Vagina (tissue), 2 donors: ENCODE measurements around the gene NLGN1.

Experiments used
- POLR2AphosphoS5 ChIP-seq, 2 donors: sonication (generic); formaldehyde crosslinking; IDR thresholded peaks; one replicate each; pipeline ENCODE4 v1.9.0; 2017; ENCODE audit warnings: antibody characterized with exemption in 2 of 2, mild to moderate bottlenecking in 2 of 2, low read depth in 1 of 2; ENCODE audit not compliant: insufficient read depth in 1 of 2
- TF ChIP-seq, protein P1 (sequence below), 3 experiments: fragments of 450-650 bp in 2 of 3; fragments of 200-600 bp in 1 of 3; sonication (generic) in 1 of 3; IDR thresholded peaks; one replicate each; pipeline ENCODE4 v1.5.1; 2017 to 2019; ENCODE audit warnings: antibody characterized with exemption in 3 of 3, mild to moderate bottlenecking in 2 of 3, moderate library complexity in 2 of 3

DNA sequence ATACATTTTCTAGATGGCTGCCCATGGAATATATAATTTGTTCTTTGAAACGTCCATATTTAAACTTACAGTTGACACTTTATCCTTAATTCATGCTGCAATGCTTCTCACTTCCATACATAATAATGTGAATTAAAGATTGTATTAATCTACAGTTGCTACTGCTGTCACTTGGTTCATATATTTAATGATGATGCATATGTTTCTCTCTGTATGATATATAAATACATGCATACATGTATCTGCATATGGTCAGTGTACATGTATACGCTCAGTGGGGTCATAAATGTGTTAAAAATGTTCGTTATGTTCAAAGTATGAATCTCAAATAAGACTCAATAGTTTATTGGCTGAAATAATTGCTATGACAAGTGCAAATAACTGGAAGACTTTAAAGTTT is 382.5 kb downstream of the NLGN1 start:
- TF ChIP-seq, protein P1, sequence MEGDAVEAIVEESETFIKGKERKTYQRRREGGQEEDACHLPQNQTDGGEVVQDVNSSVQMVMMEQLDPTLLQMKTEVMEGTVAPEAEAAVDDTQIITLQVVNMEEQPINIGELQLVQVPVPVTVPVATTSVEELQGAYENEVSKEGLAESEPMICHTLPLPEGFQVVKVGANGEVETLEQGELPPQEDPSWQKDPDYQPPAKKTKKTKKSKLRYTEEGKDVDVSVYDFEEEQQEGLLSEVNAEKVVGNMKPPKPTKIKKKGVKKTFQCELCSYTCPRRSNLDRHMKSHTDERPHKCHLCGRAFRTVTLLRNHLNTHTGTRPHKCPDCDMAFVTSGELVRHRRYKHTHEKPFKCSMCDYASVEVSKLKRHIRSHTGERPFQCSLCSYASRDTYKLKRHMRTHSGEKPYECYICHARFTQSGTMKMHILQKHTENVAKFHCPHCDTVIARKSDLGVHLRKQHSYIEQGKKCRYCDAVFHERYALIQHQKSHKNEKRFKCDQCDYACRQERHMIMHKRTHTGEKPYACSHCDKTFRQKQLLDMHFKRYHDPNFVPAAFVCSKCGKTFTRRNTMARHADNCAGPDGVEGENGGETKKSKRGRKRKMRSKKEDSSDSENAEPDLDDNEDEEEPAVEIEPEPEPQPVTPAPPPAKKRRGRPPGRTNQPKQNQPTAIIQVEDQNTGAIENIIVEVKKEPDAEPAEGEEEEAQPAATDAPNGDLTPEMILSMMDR (IDR thresholded peaks at IDR 0.05) = no peak
- no peak for TF ChIP-seq POLR2AphosphoS5 (IDR thresholded peaks at IDR 0.05; ENCODE audit: insufficient read depth in 1 of 2, low read depth in 1 of 2)
